PFSK-1 (cell line): ENCODE measurements around the gene HOXC12.

Experiments
- POLR2AphosphoS5 ChIP-seq: IDR thresholded peaks from 2 replicates; pipeline ENCODE4 v1.6.1; 2012; ENCODE audit warnings: low read depth, mild to moderate bottlenecking, control low read depth, low read length, moderate library complexity
- SIN3A ChIP-seq: IDR thresholded peaks from 2 replicates; pipeline ENCODE4 v1.6.1; 2012; ENCODE audit warnings: mild to moderate bottlenecking, low read length, moderate library complexity, borderline replicate concordance; ENCODE audit not compliant: insufficient read depth

DNA sequence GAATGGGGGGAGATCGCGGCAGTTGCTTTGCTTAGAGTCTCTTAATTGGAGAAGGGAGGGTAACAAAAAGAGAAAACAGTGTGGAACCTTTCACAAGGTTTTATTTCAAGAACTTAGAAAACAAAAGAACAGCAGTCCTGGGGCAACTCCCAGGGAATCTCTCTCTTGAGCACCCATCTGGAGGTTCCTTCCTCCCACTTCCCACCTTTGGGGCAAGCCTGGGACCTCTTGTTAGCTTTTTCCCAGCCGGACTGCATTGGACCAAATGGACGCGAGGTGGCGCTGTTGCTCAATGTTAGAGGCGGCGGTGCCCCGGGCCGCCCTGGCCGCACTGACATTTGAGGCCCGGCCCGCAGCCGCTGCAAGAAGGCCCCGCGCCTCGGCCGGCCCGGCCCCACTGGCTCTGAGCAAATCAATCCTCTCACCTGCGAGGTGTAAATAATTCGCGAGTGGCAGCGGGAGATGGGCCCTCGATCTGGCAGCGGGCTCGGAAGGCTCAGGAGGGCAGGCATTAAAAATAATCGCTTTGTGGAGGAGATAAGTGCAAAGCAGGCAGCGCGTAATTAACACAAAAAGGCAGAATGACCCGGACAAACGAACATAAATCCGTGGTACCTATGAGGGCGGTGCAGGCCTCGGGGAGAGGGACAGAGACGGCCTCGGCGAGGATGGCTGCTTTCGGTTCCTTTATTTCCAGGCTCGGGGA lies 51.3 kb downstream of the HOXC12 start:
- TF ChIP-seq SIN3A = no peak
- TF ChIP-seq POLR2AphosphoS5 = no peak
